Left ventricle myocardium inferior (tissue), 1 donor: Measurements from ENCODE around the gene PTPRN2. TPM values are rescaled to one million over a fixed set of nuclear protein-coding genes. Genes with fewer than 3 reads are reported as not detected.
A peak's percentile ranks its signal among the peaks of the same experiment; 100 is the strongest.

ENCODE experiments used
- DNase-seq: peaks from one replicate; pipeline ENCODE4 v3.0.0-alpha.2; 2020
- H3K27ac ChIP-seq: fragments of 200-600 bp; replicated peaks from 2 replicates; pipeline ENCODE4 v1.8.0; 2021
- H3K27me3 ChIP-seq: fragments of 200-600 bp; 2 replicates; pipeline ENCODE4 v1.8.0; 2021; ENCODE audit warnings: low read depth
- H3K36me3 ChIP-seq: fragments of 200-600 bp; 2 replicates; pipeline ENCODE4 v1.8.0; 2021
- H3K4me1 ChIP-seq: fragments of 200-600 bp; 2 replicates; pipeline ENCODE4 v1.8.0; 2021
- H3K4me3 ChIP-seq: fragments of 200-600 bp; 2 replicates; pipeline ENCODE4 v1.8.0; 2021; ENCODE audit warnings: mild to moderate bottlenecking, moderate library complexity
- H3K9me3 ChIP-seq: fragments of 200-600 bp; replicated peaks from 2 replicates; pipeline ENCODE4 v1.8.0; 2021
- intact Hi-C: fragments of 100-400 bp; cut with micrococcal nuclease; formaldehyde crosslinking; loops from one replicate; pipeline ENCODE4 v1.11.0; 2022
- total RNA-seq: library from RNA; stranded (reverse); fragmentation: NEBNext Ultra II Directional; extraction: Animal tissue kit (Norgen Biotek cat#: 25700); gene quantifications from one replicate; pipeline ENCODE4 v1.2.1, GENCODE V29; 2021
- TF ChIP-seq, protein P1 (sequence below): fragments of 200-600 bp; IDR thresholded peaks from 2 replicates; pipeline ENCODE4 v1.8.0; 2021; ENCODE audit warnings: antibody characterized with exemption, mild to moderate bottlenecking, borderline replicate concordance
- donor health status: DM: no; HTN: yes; CAD: no; lungs with severe emphysema.

PTPRN2 gene
- total RNA-seq, 1 donor from 2014 or later = 1.3 TPM

DNA sequence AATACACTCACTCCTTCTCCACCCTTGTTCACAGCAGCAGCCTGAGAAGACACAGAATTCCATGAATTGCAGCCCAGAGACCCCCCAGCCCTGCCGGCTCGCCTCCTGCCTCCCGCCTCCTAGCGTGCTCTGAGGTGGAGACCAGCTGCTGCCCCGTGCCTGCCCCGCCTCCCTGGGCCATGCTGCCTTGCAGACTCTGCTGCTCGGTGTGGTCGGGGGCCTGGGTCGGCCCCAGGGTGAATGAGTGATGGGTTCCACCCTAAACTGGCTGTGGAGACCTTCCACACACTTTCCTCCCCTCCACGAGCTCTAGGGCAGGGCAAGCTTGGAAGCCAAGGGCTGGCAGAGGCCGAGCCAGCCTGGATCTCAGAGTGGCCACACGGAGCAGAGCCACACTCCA, 771.5 kb downstream of the PTPRN2 start:
- H3K27me3 ChIP-seq = peaks cover 25% of the 10 kb centered on the region
- no peak overlapping the region for H3K27ac ChIP-seq
- no peak overlapping the region for H3K4me3 ChIP-seq
- no peaks in the 10 kb centered on the region for H3K9me3 ChIP-seq
- TF ChIP-seq, protein P1, sequence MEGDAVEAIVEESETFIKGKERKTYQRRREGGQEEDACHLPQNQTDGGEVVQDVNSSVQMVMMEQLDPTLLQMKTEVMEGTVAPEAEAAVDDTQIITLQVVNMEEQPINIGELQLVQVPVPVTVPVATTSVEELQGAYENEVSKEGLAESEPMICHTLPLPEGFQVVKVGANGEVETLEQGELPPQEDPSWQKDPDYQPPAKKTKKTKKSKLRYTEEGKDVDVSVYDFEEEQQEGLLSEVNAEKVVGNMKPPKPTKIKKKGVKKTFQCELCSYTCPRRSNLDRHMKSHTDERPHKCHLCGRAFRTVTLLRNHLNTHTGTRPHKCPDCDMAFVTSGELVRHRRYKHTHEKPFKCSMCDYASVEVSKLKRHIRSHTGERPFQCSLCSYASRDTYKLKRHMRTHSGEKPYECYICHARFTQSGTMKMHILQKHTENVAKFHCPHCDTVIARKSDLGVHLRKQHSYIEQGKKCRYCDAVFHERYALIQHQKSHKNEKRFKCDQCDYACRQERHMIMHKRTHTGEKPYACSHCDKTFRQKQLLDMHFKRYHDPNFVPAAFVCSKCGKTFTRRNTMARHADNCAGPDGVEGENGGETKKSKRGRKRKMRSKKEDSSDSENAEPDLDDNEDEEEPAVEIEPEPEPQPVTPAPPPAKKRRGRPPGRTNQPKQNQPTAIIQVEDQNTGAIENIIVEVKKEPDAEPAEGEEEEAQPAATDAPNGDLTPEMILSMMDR = no peak
- no peaks in the 10 kb centered on the region for H3K36me3 ChIP-seq
- intact Hi-C loops = no loop called here
- no peak for DNase-seq
- H3K4me1 ChIP-seq = no peaks in the 10 kb centered on the region

DNA sequence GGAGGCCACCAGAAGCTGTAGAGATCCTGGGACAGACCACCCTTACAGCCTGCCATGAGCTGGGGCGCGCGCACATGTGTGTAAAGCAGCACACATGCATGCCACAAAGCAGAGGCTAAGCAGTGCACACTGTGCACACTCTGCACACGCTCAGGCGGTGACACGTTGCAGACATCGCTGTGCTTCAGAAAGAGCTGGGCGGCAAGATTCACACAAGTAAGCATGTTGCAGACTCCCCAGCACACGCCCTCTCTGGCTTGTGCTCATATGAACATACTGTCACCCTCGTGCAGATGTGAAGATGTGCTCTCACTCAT, 772.0 kb downstream of the PTPRN2 start:
- Histone ChIP-seq H3K4me1 (no peaks in the 10 kb centered on the region), H3K9me3 (no peaks in the 10 kb centered on the region), H3K27ac (no peak overlapping the region), H3K27me3 (peaks cover 21% of the 10 kb centered on the region), H3K4me3 (no peak overlapping the region), H3K36me3 (no peaks in the 10 kb centered on the region)
- TF ChIP-seq, protein P1 = no peak
- intact Hi-C loops = no loop called here
- DNase-seq = no peak

DNA sequence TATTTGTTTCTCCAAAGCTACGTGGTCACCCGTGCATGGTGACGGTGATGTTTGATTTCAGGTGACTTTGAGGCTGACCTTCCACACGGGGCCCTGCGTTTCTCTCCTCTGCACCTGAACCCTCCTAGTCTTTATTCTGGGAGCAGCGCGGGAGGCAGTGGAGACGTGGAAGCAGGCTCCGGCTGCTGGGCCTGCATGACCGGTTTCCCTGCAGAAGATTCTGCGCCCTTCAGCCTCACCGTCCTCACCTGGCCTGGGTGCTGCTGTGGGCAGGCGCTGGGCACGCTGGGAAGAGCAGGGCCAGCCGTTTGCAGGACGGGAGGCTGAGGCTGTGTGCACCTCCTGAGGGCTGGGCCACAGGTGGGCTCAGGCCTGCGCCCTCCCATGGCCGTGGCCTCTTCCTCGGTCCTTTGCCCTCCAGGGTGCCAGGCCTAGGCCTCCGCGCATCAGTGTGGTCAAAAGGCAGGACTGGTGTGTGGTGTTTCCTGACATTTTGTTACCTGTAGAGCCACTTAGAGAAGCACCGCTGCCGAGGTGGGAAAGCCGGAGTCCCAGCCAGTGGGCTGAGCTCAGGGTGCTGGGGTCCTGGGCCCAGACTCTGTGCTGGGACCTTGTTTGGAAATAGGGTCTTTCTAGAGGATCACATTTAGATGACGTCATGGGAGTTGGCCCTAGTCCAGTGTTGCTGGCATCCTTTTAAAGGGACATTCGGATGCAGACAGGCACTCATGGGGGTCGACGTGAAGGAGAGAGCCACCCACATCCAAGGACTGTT, 772.5 kb downstream of the PTPRN2 start:
- intact Hi-C loops = no loop called here
- H3K36me3 ChIP-seq = no peaks in the 10 kb centered on the region
- TF ChIP-seq, protein P1 = no peak

DNA sequence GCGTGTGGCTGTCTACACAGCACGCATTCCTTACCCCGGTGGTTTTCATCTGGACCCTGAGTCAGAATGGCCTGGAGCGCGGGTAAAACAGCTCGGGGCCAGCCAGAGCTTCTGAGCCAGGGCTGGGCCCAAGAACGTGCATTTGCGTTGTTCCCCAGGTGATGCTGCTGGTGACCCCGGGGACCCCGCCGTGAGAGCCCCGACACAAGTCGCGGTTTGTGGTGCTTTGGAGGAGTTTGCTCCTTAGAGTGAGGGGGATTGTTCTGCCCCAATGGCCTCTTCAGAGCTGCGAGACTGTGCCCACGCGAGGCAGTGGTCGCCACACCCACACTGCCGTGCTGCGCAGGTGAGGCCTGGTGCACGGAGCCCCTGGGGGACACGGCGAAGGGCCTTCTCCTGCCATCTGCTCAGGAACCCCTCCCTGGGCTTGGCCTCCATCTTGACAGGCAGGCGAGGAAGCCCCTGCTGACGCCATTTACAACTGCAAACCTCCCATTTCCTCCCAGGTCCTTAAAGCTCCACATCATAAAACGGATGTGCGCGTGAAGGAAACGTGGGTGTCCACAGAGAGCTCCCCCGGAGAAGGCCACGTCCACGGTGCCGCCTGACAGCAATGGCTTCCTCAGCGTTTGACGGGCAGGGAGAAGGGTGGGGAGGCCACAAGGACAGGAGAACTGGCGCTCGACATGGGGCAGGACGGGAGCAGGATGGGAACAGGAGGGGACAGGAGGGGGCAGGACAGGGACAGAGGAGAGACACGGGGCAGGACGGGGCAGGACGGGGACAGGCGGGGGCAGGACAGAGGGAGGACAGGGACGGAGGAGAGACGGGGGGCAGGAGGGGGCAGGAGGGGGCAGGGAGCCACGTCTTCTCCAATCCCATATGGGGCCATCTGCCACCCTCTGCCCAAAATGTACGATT, 773.6 kb downstream of the PTPRN2 start:
- peaks cover 14% of the 10 kb centered on the region for H3K27me3 ChIP-seq
- no peaks in the 10 kb centered on the region for H3K36me3 ChIP-seq
- intact Hi-C loops = no loop called here
- H3K9me3 ChIP-seq = peaks cover under 1% of the 10 kb centered on the region
- no peaks in the 10 kb centered on the region for H3K4me1 ChIP-seq
- TF ChIP-seq, protein P1 = no peak
- H3K27ac ChIP-seq = no peak overlapping the region
- no peak overlapping the region for H3K4me3 ChIP-seq
- DNase-seq = no peak

More for the DNA sequence above, 772.5 kb downstream of the PTPRN2 start:
- Histone ChIP-seq H3K9me3 (no peaks in the 10 kb centered on the region), H3K27me3 (peaks cover 16% of the 10 kb centered on the region), H3K27ac (no peak overlapping the region), H3K4me3 (no peak overlapping the region), H3K4me1 (no peaks in the 10 kb centered on the region)
- no peak for DNase-seq

DNA sequence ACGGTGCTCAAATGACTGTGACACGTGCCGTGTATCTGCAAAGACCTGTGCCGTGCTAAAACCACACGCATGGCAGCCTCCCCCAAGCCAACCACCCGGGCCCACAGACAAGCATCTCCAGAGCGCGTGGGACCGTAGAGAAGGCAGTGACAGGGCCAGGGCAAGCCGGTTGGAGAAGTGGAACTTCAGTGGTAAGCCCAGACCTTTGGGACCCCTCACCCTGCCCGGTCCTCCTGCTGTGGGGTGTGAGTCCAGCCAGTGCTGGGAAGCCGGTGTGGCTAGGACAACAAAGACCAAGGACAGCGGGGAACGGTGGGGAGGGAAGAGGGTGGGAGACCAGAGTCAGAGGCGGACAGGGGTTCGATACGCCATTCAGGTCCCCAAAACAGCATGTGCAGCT, 774.6 kb downstream of the PTPRN2 start:
- H3K9me3 ChIP-seq = peaks cover 9% of the 10 kb centered on the region
- no peak overlapping the region for H3K27ac ChIP-seq
- DNase-seq = peak; percentile 5
- H3K36me3 ChIP-seq = no peaks in the 10 kb centered on the region
- H3K27me3 ChIP-seq = peaks cover 14% of the 10 kb centered on the region
- TF ChIP-seq, protein P1 = no peak
- intact Hi-C loops = no loop called here
- H3K4me1 ChIP-seq = no peaks in the 10 kb centered on the region
- H3K4me3 ChIP-seq = no peak overlapping the region
